GM04504 (cell line): ENCODE results near the gene ARPC5.
A peak's percentile ranks its signal among the peaks of the same experiment; 100 is the strongest.
"Not testable (repeated sequence)": the region's sequence is repeated elsewhere in the genome, so short reads cannot be mapped to it uniquely, and the experiment has no call there.

Source experiments
- DNase-seq: peaks from one replicate; pipeline ENCODE4 v3.0.0-alpha.2; 2012; ENCODE audit warnings: low read depth

Gene ARPC5

GRCh38 chr1:183646776-183647175 lies 11.2 kb upstream of the ARPC5 start:
- DNase-seq: no peak

DNA sequence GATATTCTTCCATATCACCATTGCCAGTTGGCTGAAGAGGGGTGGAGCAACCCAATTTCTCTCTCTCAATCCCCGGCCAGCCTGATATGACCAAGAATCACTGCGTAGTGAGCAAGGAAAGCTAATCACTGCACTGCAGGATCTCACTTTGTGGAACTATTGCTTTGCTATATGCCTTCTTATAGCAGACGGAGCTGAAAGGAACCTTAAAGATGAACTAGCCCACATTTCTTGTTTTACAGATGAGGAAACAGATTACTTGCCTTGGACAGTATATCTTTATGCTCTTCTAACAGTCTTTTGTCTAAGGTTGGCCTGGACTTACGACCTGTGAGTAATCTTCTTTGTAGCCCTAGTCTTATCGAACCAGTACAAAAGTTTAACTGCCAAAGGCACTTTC lies 9.9 kb upstream of the ARPC5 start:
- DNase-seq: no peak

- no peak for DNase-seq
These were observed 6.6 kb upstream of the ARPC5 start for GRCh38 chr1:183642166-183642565.

GRCh38 chr1:183640193-183640592 lies 4.6 kb upstream of the ARPC5 start:
- no peak for DNase-seq

GRCh38 chr1:183638649-183639387 lies 3.2 kb upstream of the ARPC5 start:
- no peak for DNase-seq

GRCh38 chr1:183636783-183637182 lies 1.2 kb upstream of the ARPC5 start:
- DNase-seq: no peak

GRCh38 chr1:183636334-183636682 lies 725 bp upstream of the ARPC5 start:
- DNase-seq: no peak

DNA sequence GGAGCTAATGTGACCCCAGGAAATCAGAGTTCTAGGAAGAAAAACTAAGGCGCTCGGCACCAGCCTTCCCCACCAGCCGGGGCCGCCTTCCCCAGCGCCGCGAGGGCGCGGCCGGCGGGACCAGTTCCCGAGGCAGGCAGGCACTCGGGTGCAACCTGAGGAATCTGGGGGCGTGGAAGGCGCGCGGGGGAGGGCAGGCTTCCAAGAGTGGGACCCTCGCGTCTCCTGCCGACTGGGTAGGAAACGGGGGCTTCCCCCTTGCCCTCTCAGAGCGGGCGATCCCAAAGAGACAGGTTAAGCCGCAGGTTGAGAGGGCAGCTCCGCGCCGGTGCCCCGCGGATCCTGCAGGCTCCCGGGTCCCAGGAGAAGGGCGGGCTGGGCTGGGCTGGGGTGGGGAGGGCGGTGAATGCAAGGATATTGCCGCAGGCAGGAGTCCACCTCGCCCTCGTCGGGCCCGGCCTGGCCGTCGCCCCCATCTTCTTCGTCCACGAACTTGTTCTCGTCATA lies 431 bp downstream of the ARPC5 start:
- no peak for DNase-seq

DNA sequence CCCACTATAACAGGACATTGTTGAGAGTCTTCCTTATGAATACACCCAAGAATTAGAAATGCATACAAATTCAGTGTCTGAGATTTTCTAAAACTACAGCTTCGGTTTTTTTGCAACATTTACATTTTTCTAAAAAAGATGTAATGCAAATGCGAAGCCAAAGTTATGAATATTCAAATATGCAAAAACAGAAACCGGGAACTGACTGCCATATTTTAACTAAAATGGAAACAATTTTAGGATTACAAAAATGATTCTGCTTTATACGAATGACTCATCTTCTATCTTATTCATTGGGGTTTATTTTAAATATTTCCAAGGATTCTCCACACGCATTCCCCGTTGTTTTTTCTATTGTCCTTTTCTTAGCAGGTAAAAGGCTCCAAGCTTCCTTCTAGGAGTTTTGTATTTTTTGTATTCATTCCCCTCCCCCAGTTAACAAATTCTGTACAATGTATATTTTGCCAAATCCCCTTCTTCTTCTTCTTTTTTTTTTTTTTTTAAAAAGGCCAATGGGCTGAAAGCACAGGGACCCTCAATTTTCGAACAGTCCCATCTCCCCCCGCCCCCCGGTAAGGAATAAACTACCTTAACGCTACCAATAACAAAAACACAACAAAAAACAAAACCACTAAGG lies 1.0 kb downstream of the ARPC5 start:
- DNase-seq: no peak

DNA sequence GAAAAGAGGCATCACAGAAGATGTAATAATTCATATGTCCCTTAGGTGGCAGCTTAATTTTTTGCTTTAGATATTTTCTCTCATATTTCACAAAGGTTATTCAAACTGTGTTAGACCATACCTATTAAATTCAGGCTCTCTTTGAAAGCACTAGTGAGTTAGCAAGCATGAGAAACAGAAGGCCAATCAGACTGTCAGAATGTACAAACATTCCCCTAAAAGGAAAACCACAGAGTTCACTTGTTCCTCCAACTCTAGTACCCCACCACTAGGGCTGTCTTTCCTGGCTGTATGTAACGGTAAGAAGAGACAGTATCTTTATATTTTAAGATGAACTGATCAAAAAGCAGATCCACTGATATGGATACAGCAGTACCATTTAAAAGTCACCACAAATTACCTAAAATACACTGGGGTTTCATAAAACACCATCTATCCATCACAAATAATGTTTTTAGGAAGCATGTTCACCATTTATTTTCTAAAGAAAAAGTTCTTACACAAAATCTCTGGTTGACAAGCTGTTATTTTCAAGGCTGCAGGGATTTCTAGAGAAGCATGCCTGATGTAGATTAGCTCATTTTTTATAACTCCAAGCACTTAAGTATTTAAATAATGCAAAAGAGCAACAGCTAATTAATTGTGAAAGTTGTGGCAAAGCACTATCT lies 1.8 kb downstream of the ARPC5 start:
- peak; percentile 54 for DNase-seq

DNA sequence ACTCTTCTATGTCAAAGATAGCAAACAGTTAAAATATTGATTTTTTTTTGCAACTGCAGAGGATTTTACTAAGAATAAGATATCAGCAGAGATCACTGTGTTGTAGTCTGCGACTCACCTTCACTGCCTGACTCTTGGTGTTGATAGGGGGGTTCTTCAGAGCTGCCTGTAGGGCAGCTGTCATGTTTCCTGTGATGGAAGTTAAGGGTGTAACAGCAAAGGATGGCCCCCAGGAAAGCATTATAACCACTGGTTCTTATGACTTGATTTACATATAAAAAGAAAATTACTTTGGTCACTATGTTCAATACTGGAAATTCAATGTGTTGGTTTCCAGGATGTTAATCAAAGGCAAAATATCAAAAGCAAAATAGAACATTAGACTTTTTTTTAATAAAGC lies 2.6 kb downstream of the ARPC5 start:
- no peak for DNase-seq

DNA sequence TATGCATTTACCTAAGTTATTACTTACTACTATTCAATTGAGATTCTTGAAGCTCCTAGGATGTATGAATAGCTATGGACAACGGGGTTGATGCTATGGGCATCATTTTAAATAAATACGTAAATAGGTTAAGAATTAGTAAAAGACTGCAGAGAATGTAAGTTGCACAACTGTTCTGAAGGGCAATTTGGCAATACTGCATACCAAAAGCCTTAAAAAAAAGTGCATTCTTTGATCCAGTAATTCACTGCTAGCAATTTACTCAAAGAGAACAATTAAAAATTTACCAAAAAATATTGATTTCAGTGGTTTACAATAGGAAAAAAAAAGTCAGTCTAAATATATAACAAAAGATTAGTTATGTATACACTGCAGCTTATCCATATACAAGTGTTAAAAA lies 3.5 kb downstream of the ARPC5 start:
- no peak for DNase-seq

DNA sequence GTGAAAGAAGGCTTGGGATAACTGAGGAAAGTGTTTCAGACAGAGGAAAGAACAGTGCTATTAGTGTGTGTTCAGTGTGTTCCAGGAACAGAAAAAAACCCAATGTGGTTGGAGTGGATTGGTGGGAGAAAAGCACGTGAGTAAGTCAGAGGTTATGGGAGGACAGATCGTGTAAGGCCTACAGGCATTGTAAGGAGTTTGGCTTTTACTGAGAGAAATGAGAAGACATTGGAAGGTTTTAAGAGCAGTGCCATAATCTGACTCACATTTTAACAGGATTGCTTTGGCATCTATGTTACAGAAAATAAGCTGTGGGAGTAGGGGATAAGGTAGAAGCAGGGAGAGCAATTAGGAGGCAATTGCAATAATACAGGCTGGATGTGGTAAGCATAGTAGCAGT lies 4.8 kb downstream of the ARPC5 start:
- no peak for DNase-seq

- no peak for DNase-seq
These were observed 7.0 kb downstream of the ARPC5 start for GRCh38 chr1:183628537-183628936.

DNA sequence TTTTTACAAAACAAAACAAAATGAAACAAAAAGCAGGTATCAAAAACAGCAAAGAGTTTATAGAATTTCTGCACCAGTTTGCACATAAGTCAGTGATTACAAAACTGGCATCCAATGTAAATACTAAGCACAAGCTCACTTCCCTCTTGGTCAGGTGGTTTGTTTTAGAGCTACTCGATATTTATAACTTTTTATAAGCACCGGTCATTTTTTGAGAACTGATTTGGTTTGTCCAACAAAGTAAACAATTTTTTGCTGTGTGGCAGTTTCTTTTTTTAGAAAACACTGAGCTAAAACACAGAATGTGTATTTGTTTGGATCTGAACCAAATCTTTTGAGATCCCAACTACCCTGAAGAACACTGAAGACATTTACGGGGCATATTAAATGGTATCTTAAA lies 9.3 kb downstream of the ARPC5 start:
- not testable (repeated sequence) for DNase-seq

DNA sequence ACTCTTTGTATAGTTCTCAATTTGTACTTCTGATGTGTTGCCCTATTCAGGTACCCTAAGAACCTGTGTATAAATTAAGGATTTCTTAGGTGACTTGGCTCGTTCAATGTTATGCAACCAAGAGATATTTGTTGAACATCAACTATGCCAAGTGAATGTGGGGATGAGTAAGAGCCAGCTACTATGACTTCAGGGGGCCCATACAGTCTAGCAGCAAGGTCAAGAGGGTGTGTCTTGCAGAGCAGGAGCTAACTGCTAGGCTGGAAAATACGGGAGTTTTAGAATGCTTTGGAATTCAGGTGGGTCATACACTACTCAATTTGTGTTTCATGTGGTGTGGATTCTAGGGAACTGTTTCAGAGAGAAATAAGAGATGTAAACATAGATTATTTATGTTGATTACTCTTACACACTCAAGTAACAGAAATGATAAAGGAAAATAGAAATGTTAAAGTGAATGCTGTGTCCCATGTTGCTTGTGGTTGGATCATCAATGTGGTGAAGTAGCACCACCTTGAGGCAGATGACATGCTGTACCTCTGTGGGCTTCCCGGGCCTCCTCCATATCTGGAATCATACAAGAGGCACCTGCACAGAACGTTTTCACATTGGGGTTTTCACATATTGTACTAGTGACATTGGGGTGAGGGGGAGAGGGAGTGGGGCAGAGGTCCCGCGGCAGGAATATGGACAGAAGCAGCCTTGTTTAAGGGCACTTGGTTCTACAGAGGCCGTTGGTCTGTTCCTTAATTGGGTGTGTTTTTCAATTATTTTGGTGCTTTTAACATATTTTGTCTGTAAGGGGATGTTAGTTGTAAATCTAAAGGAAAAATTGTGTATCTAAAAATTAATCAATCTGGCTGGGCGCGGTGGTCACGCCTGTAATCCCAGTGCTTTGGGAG lies 12.4 kb downstream of the ARPC5 start:
- DNase-seq: no peak

DNA sequence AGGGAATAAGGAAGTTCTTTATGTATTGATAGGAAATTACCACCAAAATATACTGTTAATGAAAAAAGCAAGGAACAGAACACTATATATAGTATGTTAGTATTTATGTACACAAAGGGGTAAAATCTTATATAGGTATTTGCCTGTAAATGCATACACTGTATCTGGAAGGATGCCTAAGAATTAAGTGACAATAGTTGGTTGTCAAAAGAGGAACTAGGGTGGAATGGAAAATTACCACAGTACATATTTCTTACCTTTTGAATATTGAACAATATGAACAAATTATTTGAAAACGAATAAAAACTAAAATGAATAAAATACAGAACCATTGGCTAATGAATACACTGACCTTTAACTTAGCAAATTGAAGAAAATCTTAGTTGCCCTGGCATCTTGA lies 13.6 kb downstream of the ARPC5 start:
- no peak for DNase-seq

GRCh38 chr1:183620311-183620710 lies 15.3 kb downstream of the ARPC5 start:
- DNase-seq: no peak

- no peak for DNase-seq
These were observed 15.8 kb downstream of the ARPC5 start for GRCh38 chr1:183619781-183620180.

- DNase-seq: not testable (repeated sequence)
These were observed 17.4 kb downstream of the ARPC5 start for GRCh38 chr1:183618202-183618601.

DNA sequence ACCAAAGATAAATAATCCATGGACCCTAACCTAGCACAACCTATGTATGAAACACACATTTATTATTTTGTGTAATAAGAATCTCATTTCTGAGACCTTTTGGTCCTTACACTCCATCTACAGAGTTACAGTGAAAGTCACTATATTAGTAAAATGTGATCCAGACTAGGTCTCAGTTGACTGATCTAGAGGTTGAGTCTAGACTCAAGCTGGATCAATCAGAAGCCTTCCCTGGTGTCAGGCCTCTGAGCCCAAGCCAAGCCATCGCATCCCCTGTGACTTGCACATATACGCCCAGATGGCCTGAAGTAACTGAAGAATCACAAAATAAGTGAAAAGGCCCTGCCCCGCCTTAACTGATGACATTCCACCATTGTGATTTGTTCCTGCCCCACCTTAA lies 22.6 kb downstream of the ARPC5 start:
- not testable (repeated sequence) for DNase-seq

- DNase-seq: no peak
These were observed 23.2 kb downstream of the ARPC5 start for GRCh38 chr1:183612407-183612806.
